Activated CD4-positive, alpha-beta T cell treated with anti-CD3 and anti-CD28 coated beads for 36 hours (primary cell): ENCODE results near the gene LGALS8. TPM values are rescaled to one million over a fixed set of nuclear protein-coding genes. Genes with fewer than 3 reads are reported as not detected.
"Not testable (repeated sequence)": the region's sequence is repeated elsewhere in the genome, so short reads cannot be mapped to it uniquely, and the experiment has no call there.

ENCODE experiments used
- ATAC-seq: fragments of 200-7000 bp; cut with Tn5 transposase; one replicate; pipeline ENCODE4 v1.10.0; 2021; ENCODE audit warnings: mild to moderate bottlenecking, moderate library complexity
- CTCF ChIA-PET: fragments of 350-600 bp; sonication (Branson Sonifier 250); formaldehyde crosslinking; loops from one replicate; lab custom pipeline; 2021; ENCODE audit warnings: antibody characterized with exemption; lab: Charles Lee
- POLR2A ChIA-PET: fragments of 350-600 bp; sonication (Branson Sonifier 250); formaldehyde crosslinking; loops from one replicate; lab custom pipeline; 2021; ENCODE audit warnings: antibody characterized with exemption, inconsistent platforms; lab: Charles Lee
- DNase-seq: peaks from one replicate; pipeline ENCODE4 v3.0.0-alpha.2; 2020
- H3K27ac Mint-ChIP-seq: one replicate; pipeline ENCODE4 v1.8.0; 2021; ENCODE audit warnings: mixed read lengths
- H3K27me3 Mint-ChIP-seq: one replicate; pipeline ENCODE4 v1.8.0; 2021; ENCODE audit warnings: mixed read lengths
- H3K36me3 Mint-ChIP-seq: one replicate; pipeline ENCODE4 v1.8.0; 2021; ENCODE audit warnings: low read depth, mixed read lengths
- H3K4me1 Mint-ChIP-seq: one replicate; pipeline ENCODE4 v1.8.0; 2021; ENCODE audit warnings: mixed read lengths
- H3K4me3 Mint-ChIP-seq: one replicate; pipeline ENCODE4 v1.8.0; 2021; ENCODE audit warnings: mild to moderate bottlenecking, moderate library complexity, mixed read lengths
- H3K9me3 Mint-ChIP-seq: one replicate; pipeline ENCODE4 v1.8.0; 2021; ENCODE audit warnings: low read depth, mixed read lengths
- intact Hi-C, 2 experiments: fragments of 100-400 bp; cut with DNase I in 1 of 2; cut with micrococcal nuclease in 1 of 2; formaldehyde crosslinking; loops; one replicate each; pipeline versions ENCODE4 v1.14.2 to v1.15.1; 2022 to 2024; cut with DNase I, micrococcal nuclease
- total RNA-seq, 2 experiments: library from RNA; stranded (reverse); gene quantifications; one replicate each; pipeline ENCODE4 v1.2.3, GENCODE V29; 2021

The LGALS8 gene
- total RNA-seq, 2 experiments from 2014 or later: 106 to 155 TPM

DNA sequence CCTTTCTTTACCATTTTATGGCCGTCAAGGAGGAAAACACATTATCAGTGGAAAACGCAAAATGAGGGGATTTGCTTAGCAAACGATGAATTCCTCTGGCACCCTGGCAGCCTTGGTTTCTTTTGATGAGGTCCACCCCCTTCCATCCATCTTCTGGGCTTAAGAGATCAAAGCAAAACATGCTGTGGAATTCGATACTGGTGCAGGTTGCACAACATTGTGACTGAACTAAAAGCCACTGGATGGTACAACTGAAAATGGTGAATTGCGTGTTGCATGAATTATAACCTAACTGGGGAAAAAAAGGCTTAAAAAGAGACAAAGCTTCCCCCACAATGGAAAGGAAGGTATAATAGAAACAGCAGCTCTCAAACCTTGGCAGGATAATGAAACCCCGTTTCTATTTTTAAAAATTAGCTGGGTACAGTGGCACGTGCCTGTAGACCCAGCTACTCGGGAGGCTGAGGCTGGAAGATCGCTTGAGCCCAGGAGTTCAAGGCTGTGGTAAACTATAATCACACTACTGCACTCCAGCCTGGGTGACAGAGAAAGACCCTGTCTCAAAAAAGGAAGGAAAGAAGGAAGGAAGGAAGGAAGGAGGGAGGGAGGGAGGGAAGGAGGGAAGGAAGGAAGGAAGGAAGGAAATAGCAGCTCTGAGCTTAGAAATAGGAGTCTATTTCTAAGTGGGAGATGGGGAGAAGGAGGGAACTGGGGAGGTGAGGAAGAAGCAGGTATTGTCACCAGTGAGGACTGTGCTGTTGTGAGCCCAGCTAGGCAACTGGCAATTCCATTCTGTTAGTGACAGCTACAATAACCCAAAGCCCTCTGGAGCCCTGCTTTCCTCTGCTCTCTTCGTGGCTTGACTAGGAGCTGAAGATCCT is 29.0 kb upstream of the LGALS8 start:
- Mint-ChIP-seq H3K36me3 (no peaks in the 10 kb centered on the region), H3K27ac (no peak overlapping the region), H3K4me3 (no peak overlapping the region), H3K9me3 (no peaks in the 10 kb centered on the region), H3K4me1 (peaks cover 7% of the 10 kb centered on the region), H3K27me3 (peaks cover 7% of the 10 kb centered on the region)
- ChIA-PET CTCF (no interaction called here), POLR2A (no interaction called here)
- no peak for DNase-seq
- intact Hi-C loops: no loop called here
- no peak for ATAC-seq

DNA sequence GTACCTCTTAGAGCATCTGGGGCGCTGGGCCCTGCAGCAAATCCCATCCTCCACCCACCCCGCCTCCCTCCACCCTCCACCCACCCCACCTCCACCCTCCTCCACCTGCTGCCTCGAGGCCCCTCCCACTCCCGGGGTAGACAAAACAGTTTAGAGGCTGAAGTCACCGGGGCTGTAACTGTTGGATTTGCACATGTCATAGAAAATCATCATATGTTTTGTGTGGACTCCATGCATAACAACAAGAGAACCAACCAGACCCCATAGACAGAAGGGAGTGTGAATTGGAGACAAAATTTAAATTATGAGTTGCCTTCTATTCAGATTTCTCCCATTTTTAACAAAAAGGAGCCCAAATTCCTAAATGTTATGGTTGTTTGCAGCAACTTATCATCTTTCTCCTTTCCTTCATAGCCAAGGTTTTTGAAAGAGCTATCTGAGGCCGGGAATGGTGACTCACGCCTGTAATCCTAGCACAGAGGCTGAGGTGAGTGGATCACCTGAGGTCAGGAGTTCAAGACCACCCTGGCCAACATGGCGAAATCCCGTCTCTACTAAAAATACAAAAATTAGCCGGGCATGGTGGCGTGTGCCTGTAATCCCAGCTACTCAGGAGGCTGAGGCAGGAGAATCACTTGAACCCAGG is 28.2 kb upstream of the LGALS8 start:
- ATAC-seq: no peak

DNA sequence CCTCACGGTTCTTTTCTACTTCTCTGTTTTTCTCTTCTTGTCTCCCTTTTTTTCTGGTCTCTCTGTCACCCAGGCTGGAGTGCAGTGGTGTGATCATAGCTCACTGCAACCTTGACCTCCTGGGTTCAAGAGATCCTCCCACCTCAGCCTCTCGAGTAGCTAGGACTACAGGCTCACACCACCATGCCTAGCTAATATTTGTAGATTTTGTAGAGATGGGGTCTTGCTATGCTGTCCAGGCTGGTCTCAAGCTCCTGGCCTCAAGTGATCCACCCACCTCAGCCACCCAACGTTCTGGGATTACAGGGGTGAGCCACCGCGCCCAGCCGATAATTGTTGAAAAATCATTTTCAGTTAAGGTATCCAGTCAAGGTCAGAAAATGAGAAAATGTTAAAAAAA is 25.9 kb upstream of the LGALS8 start:
- Mint-ChIP-seq H3K9me3 (no peaks in the 10 kb centered on the region), H3K27me3 (peaks cover 3% of the 10 kb centered on the region), H3K4me3 (no peak overlapping the region), H3K36me3 (no peaks in the 10 kb centered on the region), H3K4me1 (peaks cover 8% of the 10 kb centered on the region), H3K27ac (no peak overlapping the region)
- DNase-seq: no peak
- ChIA-PET CTCF (interaction anchor here (0.6 to 1.0 kb wide), 2 partner anchors 89 to 389 kb away, joined by 3 to 5 read pairs; no protein-coding TSS in a partner anchor), POLR2A (no interaction called here)
- no peak for ATAC-seq
- intact Hi-C loops: no loop called here

More for the DNA sequence above, 28.2 kb upstream of the LGALS8 start:
- POLR2A ChIA-PET: no interaction called here
- peaks cover 7% of the 10 kb centered on the region for H3K27me3 Mint-ChIP-seq
- intact Hi-C loops: no loop called here
- no peaks in the 10 kb centered on the region for H3K9me3 Mint-ChIP-seq
- H3K4me1 Mint-ChIP-seq: peaks cover 7% of the 10 kb centered on the region
- CTCF ChIA-PET: interaction anchor here (0.6 kb wide), 2 partner anchors 23 to 429 kb away, joined by 3 read pairs; no protein-coding TSS in a partner anchor
- no peak overlapping the region for H3K4me3 Mint-ChIP-seq
- DNase-seq: no peak
- H3K27ac Mint-ChIP-seq: no peak overlapping the region
- no peaks in the 10 kb centered on the region for H3K36me3 Mint-ChIP-seq

DNA sequence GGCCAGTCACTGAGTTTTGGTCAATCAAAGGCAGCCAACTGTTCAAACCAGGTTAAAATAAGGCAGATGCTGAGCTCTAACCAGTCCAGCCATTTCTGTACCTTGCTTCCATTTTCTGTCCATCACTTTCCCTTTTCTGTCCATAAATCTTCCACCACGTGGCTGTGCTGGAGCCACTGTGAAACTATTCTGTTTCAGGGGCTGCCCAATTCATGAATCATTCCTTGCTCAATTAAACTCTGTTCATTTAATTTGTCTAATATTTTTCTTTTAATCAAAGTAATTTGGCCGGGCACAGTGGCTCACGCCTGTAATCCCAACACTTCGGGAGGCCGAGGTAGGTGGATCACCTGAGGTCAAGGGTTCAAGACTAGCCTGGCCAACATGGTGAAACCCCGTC is 22.7 kb upstream of the LGALS8 start:
- H3K27me3 Mint-ChIP-seq: peaks cover 3% of the 10 kb centered on the region
- ChIA-PET POLR2A (interaction anchor here (0.6 kb wide), 1 partner anchor 48 kb away, joined by 3 read pairs; no protein-coding TSS in a partner anchor), CTCF (interaction anchor here (1.1 to 1.4 kb wide), 2 partner anchors 9 to 11 kb away, joined by 3 to 8 read pairs; no protein-coding TSS in a partner anchor)
- no peak for ATAC-seq
- no peaks in the 10 kb centered on the region for H3K9me3 Mint-ChIP-seq
- DNase-seq: no peak
- H3K4me3 Mint-ChIP-seq: no peak overlapping the region
- no peaks in the 10 kb centered on the region for H3K36me3 Mint-ChIP-seq
- intact Hi-C loops: no loop called here
- no peak overlapping the region for H3K27ac Mint-ChIP-seq
- peaks cover 10% of the 10 kb centered on the region for H3K4me1 Mint-ChIP-seq

DNA sequence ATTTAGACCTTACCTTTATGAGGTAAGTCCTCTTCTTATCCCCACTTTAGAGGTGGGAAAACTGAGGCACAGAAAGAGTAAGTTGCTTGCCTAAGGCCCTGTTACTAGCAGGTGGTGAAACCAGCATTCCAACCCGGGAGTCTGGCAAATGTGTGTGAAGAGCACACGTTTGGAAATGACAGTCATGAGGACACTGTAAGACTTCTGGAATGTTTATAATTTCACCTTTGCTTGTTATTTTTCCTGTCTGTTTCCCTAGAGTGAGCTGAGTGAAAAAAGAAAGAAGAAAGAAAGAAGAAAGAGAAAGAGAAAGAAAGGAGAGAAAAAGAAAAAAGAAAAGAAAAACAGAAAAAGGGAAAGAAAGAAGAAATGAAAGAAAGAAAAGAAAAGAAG is 21.2 kb upstream of the LGALS8 start:
- ChIA-PET CTCF (no interaction called here), POLR2A (no interaction called here)
- Mint-ChIP-seq H3K4me3 (no peak overlapping the region), H3K27ac (peak overlapping the region; percentile 74), H3K4me1 (peaks cover 11% of the 10 kb centered on the region), H3K36me3 (no peaks in the 10 kb centered on the region), H3K9me3 (no peaks in the 10 kb centered on the region), H3K27me3 (no peaks in the 10 kb centered on the region)
- ATAC-seq (no peak), DNase-seq (no peak)
- intact Hi-C loops: no loop called here

DNA sequence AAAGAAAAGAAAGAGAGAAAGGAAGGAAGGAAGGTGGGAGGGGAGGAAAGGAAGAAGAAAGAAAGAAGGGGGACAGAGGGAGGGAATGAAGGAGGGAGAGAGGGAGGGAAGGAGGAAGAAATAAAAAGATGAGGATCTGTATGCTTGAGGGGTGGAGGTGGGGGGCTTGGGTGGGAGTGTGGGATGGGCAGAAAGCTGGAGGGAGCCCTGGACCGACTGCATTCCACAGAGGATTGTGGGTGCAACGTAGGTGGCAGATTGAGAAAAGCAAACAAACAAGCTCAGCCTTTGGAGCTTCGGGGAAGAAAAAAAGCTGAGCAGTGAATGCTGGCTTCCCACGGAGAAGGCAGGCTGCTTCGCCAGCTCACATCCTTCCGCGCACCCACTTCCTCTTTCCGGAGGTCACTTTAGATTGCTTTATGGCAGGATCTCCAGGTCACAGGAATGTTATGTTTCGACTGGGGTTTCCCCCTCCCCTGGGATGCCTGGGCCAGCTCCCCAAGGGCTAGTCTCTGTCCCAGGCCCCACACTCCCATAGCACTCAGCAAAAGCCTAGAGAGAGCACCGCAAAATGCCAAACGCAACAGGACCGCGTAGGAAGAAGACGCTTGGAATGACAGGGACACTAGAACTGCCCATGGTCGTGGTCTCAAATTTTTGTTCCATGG is 20.7 kb upstream of the LGALS8 start:
- ChIA-PET CTCF (interaction anchor here (1.2 kb wide), 1 partner anchor 236 kb away, joined by 3 read pairs; no protein-coding TSS in a partner anchor), POLR2A (no interaction called here)
- H3K4me1 Mint-ChIP-seq: peaks cover 14% of the 10 kb centered on the region
- H3K27ac Mint-ChIP-seq: peak overlapping the region; percentile 74
- peak overlapping the region; percentile 43 for H3K4me3 Mint-ChIP-seq
- H3K27me3 Mint-ChIP-seq: no peaks in the 10 kb centered on the region
- no peaks in the 10 kb centered on the region for H3K36me3 Mint-ChIP-seq
- H3K9me3 Mint-ChIP-seq: no peaks in the 10 kb centered on the region
- peak; percentile 36 for DNase-seq
- intact Hi-C loops: no loop called here
- no peak for ATAC-seq

DNA sequence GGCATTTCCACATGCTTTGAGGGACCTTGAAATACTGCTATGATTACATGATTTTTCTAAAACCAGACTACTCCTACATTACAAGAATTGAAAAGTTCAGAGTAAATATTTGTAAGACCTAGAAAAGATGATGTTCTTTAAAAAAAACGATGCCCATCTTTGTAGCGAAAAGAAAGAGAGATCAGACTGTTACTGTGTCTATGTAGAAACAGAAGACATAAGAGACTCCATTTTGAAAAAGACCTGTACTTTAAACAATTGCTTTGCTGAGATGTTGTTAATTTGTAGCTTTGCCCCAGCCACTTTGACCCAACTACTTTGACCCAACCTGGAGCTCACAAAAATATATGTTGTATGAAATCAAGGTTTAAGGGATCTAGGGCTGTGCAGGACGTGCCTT is 19.4 kb upstream of the LGALS8 start:
- H3K4me3 Mint-ChIP-seq, POLR2A ChIA-PET, intact Hi-C loops, H3K9me3 Mint-ChIP-seq, H3K27me3 Mint-ChIP-seq, H3K27ac Mint-ChIP-seq, H3K36me3 Mint-ChIP-seq, ATAC-seq, DNase-seq: not testable (repeated sequence)
- H3K4me1 Mint-ChIP-seq: peaks cover 25% of the 10 kb centered on the region
- CTCF ChIA-PET: interaction anchor here (1.1 kb wide), 1 partner anchor 18 kb away, joined by 3 read pairs; no protein-coding TSS in a partner anchor

DNA sequence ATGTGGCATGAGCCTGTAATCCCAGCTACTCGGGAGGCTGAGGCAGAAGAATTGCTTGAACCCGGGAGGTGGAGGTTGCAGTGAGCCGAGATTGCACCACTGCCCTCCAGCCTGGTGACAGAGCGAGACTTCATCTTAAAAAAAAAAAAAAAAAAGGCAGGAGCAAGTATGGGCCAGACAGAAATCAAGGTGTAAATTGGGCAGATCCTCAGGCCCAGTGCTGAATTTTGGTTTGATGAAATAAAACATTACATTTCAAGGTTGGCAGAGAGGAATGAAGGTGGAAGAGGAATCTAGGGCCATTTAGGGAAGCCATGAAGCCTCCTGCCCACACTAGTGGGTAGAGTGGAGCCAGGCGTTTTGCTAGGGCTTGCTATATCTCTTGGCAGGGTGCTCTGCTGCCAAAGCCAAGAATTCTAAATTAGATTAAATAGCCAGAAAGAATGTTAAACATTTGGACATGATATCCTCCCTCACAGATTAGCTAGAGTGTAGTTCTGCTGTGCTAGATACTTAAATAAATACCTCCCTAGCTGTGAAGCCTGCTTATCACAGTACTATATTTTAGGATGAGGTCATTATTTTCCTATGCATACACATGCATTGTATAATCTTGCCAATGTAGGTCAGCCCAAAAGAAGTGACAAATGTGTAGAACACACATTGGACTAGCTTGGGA is 16.6 kb upstream of the LGALS8 start:
- intact Hi-C loops: loop anchor here in 1 of 2 experiments (5.0 kb wide), 1 partner anchor 55 kb away; no protein-coding TSS in a partner anchor
- H3K9me3 Mint-ChIP-seq: no peaks in the 10 kb centered on the region
- no peaks in the 10 kb centered on the region for H3K36me3 Mint-ChIP-seq
- DNase-seq (no peak), ATAC-seq (peak; percentile 57)
- H3K27ac Mint-ChIP-seq: no peak overlapping the region
- peaks cover 26% of the 10 kb centered on the region for H3K4me1 Mint-ChIP-seq
- CTCF ChIA-PET: interaction anchor here (0.7 to 1.4 kb wide), 2 partner anchors 10 to 18 kb away, joined by 3 to 6 read pairs; no protein-coding TSS in a partner anchor
- no peaks in the 10 kb centered on the region for H3K27me3 Mint-ChIP-seq
- POLR2A ChIA-PET: no interaction called here
- no peak overlapping the region for H3K4me3 Mint-ChIP-seq

DNA sequence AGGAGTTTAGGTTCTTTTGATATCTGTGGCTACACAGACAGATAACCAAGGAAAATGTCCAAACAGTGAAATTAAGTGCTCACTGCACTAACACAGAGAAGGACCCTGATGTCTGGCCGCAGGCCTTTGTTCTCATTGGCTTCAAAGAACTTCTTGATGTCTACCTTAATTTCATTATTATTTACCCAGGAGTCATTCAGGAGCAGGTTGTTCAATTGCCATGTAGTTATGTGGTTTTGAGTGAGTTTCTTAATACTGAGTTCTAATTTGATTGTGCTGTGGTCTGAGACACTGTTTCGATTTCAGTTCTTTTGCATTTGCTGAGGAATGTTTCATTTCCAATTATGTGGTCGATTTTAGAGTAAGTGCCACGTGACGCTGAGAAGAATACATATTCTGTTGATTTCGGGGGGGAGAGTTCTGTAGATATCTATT is 15.2 kb upstream of the LGALS8 start:
- Mint-ChIP-seq H3K27me3 (no peaks in the 10 kb centered on the region), H3K27ac (peak overlapping the region; percentile 71), H3K36me3 (no peaks in the 10 kb centered on the region), H3K4me3 (no peak overlapping the region), H3K9me3 (no peaks in the 10 kb centered on the region), H3K4me1 (peaks cover 16% of the 10 kb centered on the region)
- ATAC-seq (peak; percentile 52), DNase-seq (no peak)
- POLR2A ChIA-PET: no interaction called here
- CTCF ChIA-PET: interaction anchor here (1.4 to 1.9 kb wide), 2 partner anchors 9 to 12 kb away, joined by 4 to 6 read pairs; no protein-coding TSS in a partner anchor
- intact Hi-C loops: loop anchor here in 1 of 2 experiments (5.0 kb wide), 1 partner anchor 56 kb away; no protein-coding TSS in a partner anchor

DNA sequence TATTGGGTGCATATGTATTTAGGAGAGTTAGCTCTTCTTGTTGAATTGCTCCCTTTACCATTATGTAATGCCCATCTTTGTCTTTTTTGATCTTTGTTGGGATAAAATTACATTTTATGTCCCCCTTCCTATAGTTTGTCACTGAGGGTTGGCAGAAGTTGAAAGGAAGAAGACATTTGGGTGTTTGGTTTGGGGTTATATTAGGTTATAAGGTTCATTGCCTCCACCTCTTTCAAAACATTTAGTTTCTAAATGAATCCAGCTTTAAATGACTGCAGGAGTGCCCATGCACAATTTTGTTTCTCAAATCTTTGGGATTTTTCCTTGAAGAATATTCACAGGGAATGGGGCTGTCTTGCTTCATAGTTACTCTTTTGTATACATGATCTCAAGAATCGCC is 14.6 kb upstream of the LGALS8 start:
- DNase-seq (no peak), ATAC-seq (no peak)
- no peaks in the 10 kb centered on the region for H3K27me3 Mint-ChIP-seq
- H3K27ac Mint-ChIP-seq: no peak overlapping the region
- intact Hi-C loops: loop anchor here in 1 of 2 experiments (5.0 kb wide), 1 partner anchor 57 kb away; no protein-coding TSS in a partner anchor
- peaks cover 16% of the 10 kb centered on the region for H3K4me1 Mint-ChIP-seq
- no peaks in the 10 kb centered on the region for H3K9me3 Mint-ChIP-seq
- ChIA-PET POLR2A (no interaction called here), CTCF (interaction anchor here (1.0 to 1.9 kb wide), 2 partner anchors 12 to 17 kb away, joined by 3 to 4 read pairs; no protein-coding TSS in a partner anchor)
- H3K4me3 Mint-ChIP-seq: no peak overlapping the region
- no peaks in the 10 kb centered on the region for H3K36me3 Mint-ChIP-seq
